SK-N-SH (cell line): Measurements from ENCODE around the gene PCSK6. TPM values are rescaled to one million over a fixed set of nuclear protein-coding genes. Genes with fewer than 3 reads are reported as not detected.

Source experiments
- CTCF ChIA-PET: fragments of 300-600, 350-600 bp; formaldehyde crosslinking; extraction: SDS; loops from one replicate; lab custom pipeline; 2021; lab: Yijun Ruan, JAX
- POLR2A ChIA-PET: fragments of 350-600 bp; sonication (Branson Sonifier 250); formaldehyde crosslinking; extraction: SDS; loops from one replicate; lab custom pipeline; 2020; ENCODE audit warnings: antibody characterized with exemption, inconsistent platforms; lab: Yijun Ruan, JAX
- DNase-seq: peaks from one replicate; pipeline ENCODE4 v3.0.0; 2012
- H2AFZ ChIP-seq: fragments of 200-600 bp; sonication (generic); 2 replicates; pipeline ENCODE4 v1.8.1; 2016; ENCODE audit warnings: antibody characterized with exemption, mild to moderate bottlenecking, low read depth
- H3F3A ChIP-seq: fragments of 200-600 bp; sonication (generic); replicated peaks from 2 replicates; pipeline ENCODE3; 2016; ENCODE audit warnings: antibody characterized with exemption, mild to moderate bottlenecking; ENCODE audit not compliant: insufficient read depth
- H3K27ac ChIP-seq, 2 experiments: fragments of 200-500 bp in 1 of 2; fragments of 200-600 bp in 1 of 2; sonication (Bioruptor generic) in 1 of 2; sonication (generic), shearing (Covaris generic) in 1 of 2; 2 replicates each; pipeline versions ENCODE4 v1.5.1 to v1.6.1; 2014 to 2016; ENCODE audit warnings: low read depth in 2 of 2, inconsistent platforms in 1 of 2, low read length in 1 of 2, mild to moderate bottlenecking in 1 of 2, mixed read lengths in 1 of 2
- H3K27me3 ChIP-seq: fragments of 200-600 bp; sonication (generic), shearing (Covaris generic); 2 replicates; pipeline ENCODE4 v1.6.1; 2016; ENCODE audit warnings: mixed run types; ENCODE audit not compliant: insufficient read depth
- H3K36me3 ChIP-seq, 2 experiments: fragments of 200-500 bp in 1 of 2; fragments of 200-600 bp in 1 of 2; sonication (Bioruptor generic) in 1 of 2; sonication (generic) in 1 of 2; replicated peaks in 1 of 2; 2 replicates each; pipeline versions ENCODE3 to v1.5.1; 2014 to 2016; ENCODE audit warnings: low read length in 1 of 2, mild to moderate bottlenecking in 1 of 2; ENCODE audit not compliant: insufficient read depth in 2 of 2, control insufficient read depth in 1 of 2
- H3K4me1 ChIP-seq, 2 experiments: fragments of 200-500 bp in 1 of 2; fragments of 200-600 bp in 1 of 2; sonication (Bioruptor generic) in 1 of 2; sonication (generic), shearing (Covaris generic) in 1 of 2; 2 replicates each; pipeline versions ENCODE4 v1.5.1 to v1.6.1; 2014 to 2016; ENCODE audit warnings: low read depth in 1 of 2, low read length in 1 of 2, mixed run types in 1 of 2; ENCODE audit not compliant: insufficient read depth in 2 of 2, control insufficient read depth in 1 of 2
- H3K4me2 ChIP-seq: fragments of 200-600 bp; sonication (generic), shearing (Covaris generic); 2 replicates; pipeline ENCODE4 v1.6.1; 2017; ENCODE audit warnings: mixed run types
- H3K4me3 ChIP-seq, 2 experiments: fragments of 200-500 bp in 1 of 2; fragments of 200-600 bp in 1 of 2; sonication (Bioruptor generic) in 1 of 2; sonication (generic), shearing (Covaris generic) in 1 of 2; 2 replicates each; pipeline versions ENCODE4 v1.5.1 to v1.8.1; 2014 to 2016; ENCODE audit warnings: low read depth in 2 of 2, inconsistent platforms in 1 of 2, low read length in 1 of 2, mild to moderate bottlenecking in 1 of 2, mixed read lengths in 1 of 2, moderate library complexity in 1 of 2
- H3K79me2 ChIP-seq: fragments of 200-600 bp; sonication (generic); 2 replicates; pipeline ENCODE4 v1.8.1; 2017; ENCODE audit warnings: mild to moderate bottlenecking; ENCODE audit not compliant: insufficient read depth
- H3K9ac ChIP-seq: fragments of 200-600 bp; sonication (generic); 2 replicates; pipeline ENCODE4 v1.6.1; 2017; ENCODE audit warnings: mixed run types
- H3K9me2 ChIP-seq: fragments of 200-600 bp; sonication (generic); 2 replicates; pipeline ENCODE4 v1.6.1; 2017; ENCODE audit warnings: mixed run types
- H3K9me3 ChIP-seq: fragments of 200-600 bp; sonication (generic); 2 replicates; pipeline ENCODE4 v1.6.1; 2017; ENCODE audit warnings: mixed run types, mild to moderate bottlenecking, moderate library complexity
- H4K20me1 ChIP-seq: fragments of 200-600 bp; sonication (generic); 2 replicates; pipeline ENCODE4 v1.6.1; 2017; ENCODE audit warnings: mild to moderate bottlenecking, mixed run types; ENCODE audit not compliant: insufficient read depth
- CTCF ChIP-seq: fragments of 200-600 bp; sonication (generic); IDR thresholded peaks from 2 replicates; pipeline ENCODE4 v1.6.1; 2017; ENCODE audit warnings: antibody characterized with exemption, mild to moderate bottlenecking, moderate library complexity
- ELF1 ChIP-seq: IDR thresholded peaks from 2 replicates; pipeline ENCODE4 v1.4.0; 2012
- FOSL2 ChIP-seq: IDR thresholded peaks from 2 replicates; pipeline ENCODE4 v1.4.0; 2012; ENCODE audit warnings: low read depth, mild to moderate bottlenecking, moderate library complexity, borderline replicate concordance
- FOXJ3 ChIP-seq: sonication (generic); formaldehyde crosslinking; IDR thresholded peaks from 2 replicates; pipeline ENCODE4 v1.5.1; 2020; ENCODE audit warnings: mild to moderate bottlenecking, missing genetic modification reagents
- GATA2 ChIP-seq: sonication (generic); formaldehyde crosslinking; IDR thresholded peaks from 2 replicates; pipeline ENCODE4 v1.5.0; 2020; ENCODE audit warnings: mild to moderate bottlenecking, missing genetic modification reagents
- MXI1 ChIP-seq: IDR thresholded peaks from 2 replicates; pipeline ENCODE4 v1.6.1; 2012; ENCODE audit warnings: mild to moderate bottlenecking, low read depth, low read length, improper control_type of control experiment
- NRF1 ChIP-seq: IDR thresholded peaks from 2 replicates; pipeline ENCODE4 v1.6.1; 2012; ENCODE audit warnings: low read depth, mild to moderate bottlenecking, low read length
- POLR2AphosphoS5 ChIP-seq: IDR thresholded peaks from 2 replicates; pipeline ENCODE4 v1.6.1; 2012; ENCODE audit warnings: low read depth, low read length
- RAD21 ChIP-seq: IDR thresholded peaks from 2 replicates; pipeline ENCODE4 v1.6.1; 2012; ENCODE audit warnings: mild to moderate bottlenecking, low read length
- REST ChIP-seq: IDR thresholded peaks from 2 replicates; pipeline ENCODE4 v1.6.1; 2012; ENCODE audit warnings: mild to moderate bottlenecking, low read depth, low read length, moderate library complexity
- RFX5 ChIP-seq: IDR thresholded peaks from 2 replicates; pipeline ENCODE4 v1.6.1; 2012; ENCODE audit warnings: mild to moderate bottlenecking, improper control_type of control experiment, low read length
- RXRA ChIP-seq: IDR thresholded peaks from 2 replicates; pipeline ENCODE4 v1.4.0; 2012; ENCODE audit warnings: low read depth, mild to moderate bottlenecking, borderline replicate concordance
- TAF1 ChIP-seq: IDR thresholded peaks from 2 replicates; pipeline ENCODE4 v1.6.1; 2012; ENCODE audit warnings: low read depth, mild to moderate bottlenecking, low read length, moderate library complexity, borderline replicate concordance
- TCF12 ChIP-seq: IDR thresholded peaks from 2 replicates; pipeline ENCODE4 v1.4.0; 2012
- TEAD4 ChIP-seq: IDR thresholded peaks from 2 replicates; pipeline ENCODE4 v1.4.0; 2012; ENCODE audit warnings: mild to moderate bottlenecking, borderline replicate concordance; ENCODE audit not compliant: insufficient read depth
- USF1 ChIP-seq: IDR thresholded peaks from 2 replicates; pipeline ENCODE4 v1.4.0; 2012; ENCODE audit warnings: low read depth, borderline replicate concordance
- YY1 ChIP-seq: IDR thresholded peaks from 2 replicates; pipeline ENCODE4 v1.4.0; 2012; ENCODE audit warnings: low read depth, mild to moderate bottlenecking
- ZBTB33 ChIP-seq: IDR thresholded peaks from 2 replicates; pipeline ENCODE4 v1.4.0; 2012; ENCODE audit warnings: low read depth, borderline replicate concordance
- WGBS: methylation state at CpG from one replicate; pipeline ENCODE4 v1.1.6; 2017; ENCODE audit warnings: low lambda C conversion rate; 5-methylcytosine and 5-hydroxymethylcytosine counted together
- polyA plus RNA-seq, 3 experiments: library from polyadenylated mRNA; depleted of rRNA; stranded (reverse); fragments of >200 nt; gene quantifications; 2 replicates each; pipeline ENCODE4 v1.2.3, GENCODE V29; 2012

Gene PCSK6
- polyA plus RNA-seq, 1 of the 3 experiments (the other 2 are of a cell fraction) = 0.03 TPM

GRCh38 chr15:101531170-101531569 is 41.7 kb upstream of the PCSK6 start:
- no peak overlapping the region for H3K9ac ChIP-seq
- H3K9me3 ChIP-seq = no peaks in the 10 kb centered on the region
- no peaks in the 10 kb centered on the region; the same call in 1 of the 2 replicates for H3K27me3 ChIP-seq
- no peak overlapping the region for H3K4me3 ChIP-seq
- H3K4me2 ChIP-seq = no peak overlapping the region
- H3K9me2 ChIP-seq = no peaks in the 10 kb centered on the region
- no peaks in the 10 kb centered on the region for H4K20me1 ChIP-seq
- H3K79me2 ChIP-seq = no peaks in the 10 kb centered on the region
- TF ChIP-seq USF1 (no peak), RXRA (no peak), TCF12 (no peak), POLR2AphosphoS5 (no peak), TAF1 (no peak), CTCF (no peak), REST (no peak), RFX5 (no peak), NRF1 (no peak), MXI1 (no peak), YY1 (no peak), ELF1 (no peak), TEAD4 (no peak), FOXJ3 (no peak), GATA2 (CRISPR knock-in tag) (no peak), FOSL2 (no peak), ZBTB33 (no peak), RAD21 (no peak)
- no peak for DNase-seq
- H3K27ac ChIP-seq = no peak overlapping the region
- ChIA-PET CTCF (no interaction called here), POLR2A (no interaction called here)
- no peak overlapping the region for H2AFZ ChIP-seq
- H3K36me3 ChIP-seq = no peaks in the 10 kb centered on the region
- H3K4me1 ChIP-seq = no peaks in the 10 kb centered on the region
- no peaks in the 10 kb centered on the region for H3F3A ChIP-seq
- WGBS = 56% methylated on average over 8 of the region's 13 CpGs
